A549 (cell line): Measurements from ENCODE around the gene SMYD4. TPM values are rescaled to one million over a fixed set of nuclear protein-coding genes. Genes with fewer than 3 reads are reported as not detected.

ENCODE experiments used
- ATAC-seq, 2 experiments: fragments of 200-7000 bp in 1 of 2; fragments of >200 bp in 1 of 2; cut with Nextera tagmentation in 1 of 2; cut with Tn5 transposase in 1 of 2; 3 replicates each; pipeline versions ENCODE4 v1.8.0 to v1.9.1; 2018 to 2020; ENCODE audit warnings: mild to moderate bottlenecking in 1 of 2, moderate library complexity in 1 of 2
- CTCF ChIA-PET: fragments of 300-600 bp; sonication (Branson Sonifier 250); formaldehyde crosslinking; extraction: SDS; loops from one replicate; lab custom pipeline; 2021; ENCODE audit warnings: antibody characterized with exemption, inconsistent platforms; lab: Yijun Ruan, JAX
- POLR2A ChIA-PET: fragments of 350-600 bp; formaldehyde crosslinking; extraction: SDS; loops from one replicate; lab custom pipeline; 2021; ENCODE audit warnings: antibody characterized with exemption, inconsistent platforms; lab: Yijun Ruan, JAX
- DNase-seq, 2 experiments: peaks; one replicate each; pipeline versions ENCODE4 v3.0.0 to v3.0.0-alpha.2; 2011 to 2016; ENCODE audit warnings: low read depth in 1 of 2, low spot score in 1 of 2
- FAIRE-seq: peaks from 2 replicates; lab custom pipeline; 2011; peaks lifted over from hg19 to GRCh38; lab: Jason Lieb, UNC
- H3K27ac ChIP-seq, 2 experiments: fragments of >200 bp; sonication (Bioruptor Twin); formaldehyde crosslinking; 3 replicates each; pipeline ENCODE4 v1.5.1; 2016 to 2017
- H3K4me1 ChIP-seq: fragments of >200 bp; sonication (Bioruptor Twin); formaldehyde crosslinking; 3 replicates; pipeline ENCODE4 v1.6.1; 2016
- H3K4me2 ChIP-seq: fragments of >200 bp; sonication (Bioruptor Twin); formaldehyde crosslinking; 3 replicates; pipeline ENCODE4 v1.6.1; 2016
- H3K4me3 ChIP-seq: fragments of >200 bp; sonication (Bioruptor Twin); formaldehyde crosslinking; 3 replicates; pipeline ENCODE4 v1.5.1; 2016
- H3K9me3 ChIP-seq: fragments of >200 bp; sonication (Bioruptor Twin); formaldehyde crosslinking; 3 replicates; pipeline ENCODE4 v1.6.1; 2016
- ATOH8 ChIP-seq: fragments of 250-450 bp; sonication (Bioruptor Pico); IDR thresholded peaks from 2 replicates; pipeline ENCODE4 v1.5.0; 2020; ENCODE audit warnings: low read depth, mild to moderate bottlenecking, moderate library complexity
- CHD4 ChIP-seq: fragments of 200-600 bp; sonication (generic); IDR thresholded peaks from 2 replicates; pipeline ENCODE4 v1.6.1; 2016; ENCODE audit warnings: antibody characterized with exemption, mild to moderate bottlenecking, borderline replicate concordance
- CTCF ChIP-seq: fragments of >200 bp; sonication (Bioruptor Twin); formaldehyde crosslinking; IDR thresholded peaks from 3 replicates; pipeline ENCODE4 v1.5.1; 2016
- E2F6 ChIP-seq: IDR thresholded peaks from 2 replicates; pipeline ENCODE4 v1.6.1; 2012; ENCODE audit warnings: low read depth, borderline replicate concordance
- EHMT2 ChIP-seq: fragments of 200-600 bp; sonication (generic); IDR thresholded peaks from 2 replicates; pipeline ENCODE4 v1.6.1; 2016; ENCODE audit warnings: antibody characterized with exemption, low read depth, mild to moderate bottlenecking, moderate library complexity
- ESRRA ChIP-seq: fragments of 150-350 bp; IDR thresholded peaks from 2 replicates; pipeline ENCODE4 v1.6.1; 2014; ENCODE audit warnings: mild to moderate bottlenecking, low read length, borderline replicate concordance
- FOXS1 ChIP-seq: fragments of 250-450 bp; sonication (Bioruptor Pico); IDR thresholded peaks from 2 replicates; pipeline ENCODE4 v1.5.0; 2020; ENCODE audit warnings: mild to moderate bottlenecking, moderate library complexity
- HEYL ChIP-seq: fragments of 250-450 bp; sonication (Bioruptor Pico); IDR thresholded peaks from 2 replicates; pipeline ENCODE4 v1.8.0; 2021; ENCODE audit warnings: mild to moderate bottlenecking, moderate library complexity
- HOXA7 ChIP-seq: fragments of 250-450 bp; sonication (Bioruptor Pico); IDR thresholded peaks from 2 replicates; pipeline ENCODE4 v1.5.0; 2020; ENCODE audit warnings: mild to moderate bottlenecking, moderate library complexity
- HOXB13 ChIP-seq: fragments of 250-450 bp; sonication (Bioruptor Pico); IDR thresholded peaks from 2 replicates; pipeline ENCODE4 v1.5.0; 2020; ENCODE audit warnings: low read depth, mild to moderate bottlenecking, moderate library complexity
- JUN ChIP-seq, 2 experiments: fragments of >200 bp; sonication (Bioruptor Twin); formaldehyde crosslinking; IDR thresholded peaks; 2 replicates in 1 of 2; 3 replicates in 1 of 2; pipeline ENCODE4 v1.6.1; 2016 to 2017
- JUNB ChIP-seq: fragments of >200 bp; sonication (Bioruptor Twin); formaldehyde crosslinking; IDR thresholded peaks from 2 replicates; pipeline ENCODE4 v1.6.1; 2016
- KDM1A ChIP-seq: fragments of 200-600 bp; sonication (generic); IDR thresholded peaks from 2 replicates; pipeline ENCODE4 v1.6.1; 2016; ENCODE audit warnings: low read depth, mild to moderate bottlenecking
- MAX ChIP-seq: IDR thresholded peaks from 2 replicates; pipeline ENCODE4 v1.6.1; 2012
- MYC ChIP-seq: IDR thresholded peaks from 2 replicates; pipeline ENCODE4 v1.6.1; 2012; ENCODE audit warnings: mild to moderate bottlenecking, inconsistent platforms, low read length, improper control_type of control experiment, borderline replicate concordance
- PHF8 ChIP-seq: fragments of 200-600 bp; sonication (generic); IDR thresholded peaks from 2 replicates; pipeline ENCODE4 v1.6.1; 2016; ENCODE audit warnings: low read depth, mild to moderate bottlenecking, antibody characterized with exemption, moderate library complexity, borderline replicate concordance
- POLR2AphosphoS2 ChIP-seq: conservative IDR thresholded peaks from 2 replicates; pipeline ENCODE4 v1.6.1; 2012; ENCODE audit warnings: low read length, improper control_type of control experiment, inconsistent platforms
- RAD21 ChIP-seq, 2 experiments: fragments of >200 bp in 1 of 2; sonication (Bioruptor Twin) in 1 of 2; formaldehyde crosslinking in 1 of 2; IDR thresholded peaks in 1 of 2; conservative IDR thresholded peaks in 1 of 2; 2 replicates in 1 of 2; 3 replicates in 1 of 2; pipeline ENCODE4 v1.6.1; 2012 to 2018; ENCODE audit warnings: inconsistent platforms in 1 of 2
- SMC3 ChIP-seq: fragments of >200 bp; sonication (Bioruptor Twin); formaldehyde crosslinking; IDR thresholded peaks from 3 replicates; pipeline ENCODE4 v1.6.1; 2018; ENCODE audit warnings: inconsistent platforms
- SREBF2 ChIP-seq: fragments of 450-650 bp; IDR thresholded peaks from 2 replicates; pipeline ENCODE4 v1.6.1; 2014; ENCODE audit warnings: mild to moderate bottlenecking, moderate library complexity
- TFCP2L1 ChIP-seq: fragments of 250-450 bp; sonication (Bioruptor Pico); IDR thresholded peaks from 2 replicates; pipeline ENCODE4 v1.5.0; 2021; ENCODE audit warnings: mild to moderate bottlenecking
- ZC3H11A ChIP-seq: fragments of 450-650 bp; IDR thresholded peaks from 2 replicates; pipeline ENCODE4 v1.6.1; 2014; ENCODE audit warnings: antibody characterized with exemption, mild to moderate bottlenecking
- ZSCAN20 ChIP-seq: fragments of 250-450 bp; sonication (Bioruptor Pico); IDR thresholded peaks from 2 replicates; pipeline ENCODE4 v1.8.0; 2022; ENCODE audit warnings: mild to moderate bottlenecking, moderate library complexity
- WGBS: methylation state at CpG from one replicate; pipeline ENCODE4 v1.1.6; 2017; ENCODE audit errors: missing lambda C conversion rate; 5-methylcytosine and 5-hydroxymethylcytosine counted together
- polyA plus RNA-seq, 4 experiments: library from polyadenylated mRNA; depleted of rRNA in 3 of 4; stranded (reverse); fragments of >200 nt; fragmentation: RNase III in 1 of 4; extraction: RNeasy Plus Mini Kit Qiagen cat#74134 plus additional on column Dnase treatment in 1 of 4; gene quantifications; 2 replicates in 3 of 4; 3 replicates in 1 of 4; pipeline ENCODE4 v1.2.3, GENCODE V29; 2011 to 2017

The SMYD4 gene
- polyA plus RNA-seq, 2 of the 4 experiments (the other 2 are of a cell fraction): 11.1 to 12.1 TPM

GRCh38 chr17:1807890-1808289 lies 21.8 kb downstream of the SMYD4 start:
- POLR2A ChIA-PET: no interaction called here
- TF ChIP-seq SREBF2: no peak
- no peak for TF ChIP-seq KDM1A
- TF ChIP-seq E2F6: no peak
- no peak for TF ChIP-seq MAX
- TF ChIP-seq RAD21 (conservative IDR thresholded peaks at IDR 0.05 in 1 of 2, IDR thresholded peaks at IDR 0.05 in 1 of 2): no peak
- no peak for TF ChIP-seq ZC3H11A
- DNase-seq: no peak
- no peaks in the 10 kb centered on the region; the same call in 2 of the 3 replicates for H3K4me1 ChIP-seq
- H3K4me2 ChIP-seq: no peak overlapping the region
- 91% methylated on average over 6 of the region's 6 CpGs for WGBS
- ATAC-seq: no peak
- no peaks in the 10 kb centered on the region for H3K9me3 ChIP-seq
- no peak for FAIRE-seq
- H3K27ac ChIP-seq: no peak overlapping the region
- CTCF ChIA-PET: no interaction called here
- no peak overlapping the region for H3K4me3 ChIP-seq

- H3K4me1 ChIP-seq: no peaks in the 10 kb centered on the region
- FAIRE-seq (no peak), DNase-seq (no peak), ATAC-seq (no peak)
- no peak for TF ChIP-seq ZC3H11A
- POLR2A ChIA-PET: interaction anchor here (0.6 kb wide), 1 partner anchor 299 kb away, joined by 5 read pairs; no protein-coding TSS in a partner anchor
- H3K4me2 ChIP-seq: no peak overlapping the region
- no peak overlapping the region for H3K27ac ChIP-seq
- H3K4me3 ChIP-seq: no peak overlapping the region
- no peaks in the 10 kb centered on the region for H3K9me3 ChIP-seq
- CTCF ChIA-PET: interaction anchor here (0.6 to 1.8 kb wide), 9 partner anchors 9 to 623 kb away, joined by 3 to 7 read pairs (median 4); no protein-coding TSS in a partner anchor
- WGBS: 80% methylated on average over 6 of the region's 6 CpGs
Measured at GRCh38 chr17:1803280-1803679, 26.4 kb downstream of the SMYD4 start.

GRCh38 chr17:1802429-1802828 lies 27.3 kb downstream of the SMYD4 start:
- no peak overlapping the region for H3K27ac ChIP-seq
- WGBS: 94% methylated on average over 1 of the region's 1 CpG
- no peak for TF ChIP-seq SMC3
- TF ChIP-seq CHD4: no peak
- TF ChIP-seq EHMT2: no peak
- no peak for TF ChIP-seq ZC3H11A
- no peak for TF ChIP-seq FOXS1 (CRISPR knock-in tag)
- TF ChIP-seq ESRRA: no peak
- TF ChIP-seq JUN (IDR thresholded peaks at IDR 0.05): no peak
- TF ChIP-seq, all 56 proteins: peak for 0
- POLR2A ChIA-PET: no interaction called here
- H3K4me3 ChIP-seq: no peak overlapping the region
- H3K4me1 ChIP-seq: no peaks in the 10 kb centered on the region
- no peak for ATAC-seq
- no peak overlapping the region for H3K4me2 ChIP-seq
- FAIRE-seq: no peak
- no peak for DNase-seq
- H3K9me3 ChIP-seq: no peaks in the 10 kb centered on the region
- CTCF ChIA-PET: interaction anchor here (0.6 to 1.8 kb wide), 9 partner anchors 9 to 783 kb away, joined by 3 to 6 read pairs (median 3); no protein-coding TSS in a partner anchor

- Histone ChIP-seq H3K4me3 (no peak overlapping the region), H3K4me1 (no peaks in the 10 kb centered on the region)
- TF ChIP-seq MYC: no peak
- TF ChIP-seq HEYL (CRISPR knock-in tag): no peak
- TF ChIP-seq JUNB: no peak
- no peak for TF ChIP-seq HOXA7 (CRISPR knock-in tag)
- TF ChIP-seq ATOH8: no peak
- no peak for TF ChIP-seq EHMT2
- TF ChIP-seq CHD4: no peak
- TF ChIP-seq HOXB13 (CRISPR knock-in tag): no peak
- no peak for TF ChIP-seq PHF8
- TF ChIP-seq RAD21 (conservative IDR thresholded peaks at IDR 0.05 in 1 of 2, IDR thresholded peaks at IDR 0.05 in 1 of 2): no peak
- no peak for TF ChIP-seq ZSCAN20 (CRISPR knock-in tag)
- no peak for TF ChIP-seq ESRRA
- TF ChIP-seq POLR2AphosphoS2: no peak
- TF ChIP-seq KDM1A: no peak
- TF ChIP-seq TFCP2L1 (CRISPR knock-in tag): no peak
- no peak for TF ChIP-seq CTCF
- TF ChIP-seq, all 56 proteins: peak for 0
- FAIRE-seq (no peak), DNase-seq (no peak), ATAC-seq (peak in 1 of 2 experiments; percentile 24; a peak in 1 of 6 replicates)
- POLR2A ChIA-PET: no interaction called here
- Histone ChIP-seq H3K27ac (no peak overlapping the region), H3K9me3 (no peaks in the 10 kb centered on the region), H3K4me2 (no peak overlapping the region)
- CTCF ChIA-PET: interaction anchor here (0.9 to 2.1 kb wide), 5 partner anchors 8 to 225 kb away, joined by 3 to 14 read pairs (median 4); no protein-coding TSS in a partner anchor
- WGBS: 77% methylated on average over 4 of the region's 4 CpGs
Measured at GRCh38 chr17:1800712-1801111, 29.0 kb downstream of the SMYD4 start.
